HCT116 (cell line): ENCODE results near the gene KDM6B. TPM values are rescaled to one million over a fixed set of nuclear protein-coding genes. Genes with fewer than 3 reads are reported as not detected.

Source experiments
- ATAC-seq: fragments of 200-7000 bp; cut with Tn5 transposase; 2 replicates; pipeline ENCODE4 v1.9.1; 2020; ENCODE audit warnings: mild to moderate bottlenecking, moderate library complexity
- BruUV-seq: library from RNA; stranded (reverse); fragments of 400-500 nt; replicated peaks from 2 replicates; lab custom pipeline; 2021; lab: Mats Ljungman, UMichigan
- CTCF ChIA-PET: fragments of 300-600 bp; sonication (Branson Sonifier 250); formaldehyde crosslinking; loops from one replicate; lab custom pipeline; 2021; ENCODE audit warnings: antibody characterized with exemption; lab: Charles Lee
- POLR2A ChIA-PET: fragments of 300-600, 350-600 bp; sonication (Branson Sonifier 250); formaldehyde crosslinking; loops from one replicate; lab custom pipeline; 2021; ENCODE audit warnings: antibody characterized with exemption; lab: Charles Lee
- RAD21 ChIA-PET, 2 experiments: fragments of 300-600 bp; sonication (Branson Sonifier 250); formaldehyde crosslinking; loops; one replicate each; lab custom pipeline; 2023; ENCODE audit warnings: low total read pairs in 2 of 2; ENCODE audit not compliant: uncharacterized antibody in 2 of 2, unreplicated experiment in 2 of 2, low non-redundant PET in 1 of 2; lab: Charles Lee
- DNase-seq: peaks from one replicate; pipeline ENCODE4 v3.0.0-alpha.2; 2010; ENCODE audit warnings: low read depth, low spot score
- H2AFZ ChIP-seq: fragments of 200-600 bp; shearing (Covaris generic), sonication (generic); 2 replicates; pipeline ENCODE4 v1.6.1; 2017; ENCODE audit warnings: low read depth, mixed run types, mixed read lengths, antibody characterized with exemption, low read length; ENCODE audit not compliant: poor library complexity, severe bottlenecking
- H3K27ac ChIP-seq: 2 replicates; pipeline ENCODE4 v1.5.1; 2012; ENCODE audit warnings: low read depth, low read length
- H3K27me3 ChIP-seq: fragments of 200-600 bp; sonication (generic); 2 replicates; pipeline ENCODE4 v1.6.1; 2016; ENCODE audit warnings: mixed run types, low read length, mixed read lengths; ENCODE audit not compliant: insufficient read depth
- H3K36me3 ChIP-seq, 2 experiments: fragments of 200-500 bp in 1 of 2; fragments of 200-600 bp in 1 of 2; sonication (Bioruptor generic) in 1 of 2; sonication (generic) in 1 of 2; 2 replicates each; pipeline versions ENCODE4 v1.5.1 to v1.6.1; 2014 to 2016; ENCODE audit warnings: low read length in 2 of 2, inconsistent platforms in 1 of 2, mixed read lengths in 1 of 2, mixed run types in 1 of 2; ENCODE audit not compliant: insufficient read depth in 2 of 2, control insufficient read depth in 1 of 2
- H3K4me1 ChIP-seq, 2 experiments: fragments of 200-600 bp in 1 of 2; sonication (generic) in 1 of 2; 2 replicates each; pipeline versions ENCODE4 v1.5.1 to v1.6.1; 2012 to 2017; ENCODE audit warnings: low read length in 2 of 2, inconsistent platforms in 1 of 2, mild to moderate bottlenecking in 1 of 2, mixed read lengths in 1 of 2, mixed run types in 1 of 2, moderate library complexity in 1 of 2; ENCODE audit not compliant: insufficient read depth in 2 of 2, control insufficient read depth in 1 of 2
- H3K4me2 ChIP-seq: fragments of 200-600 bp; sonication (generic); 2 replicates; pipeline ENCODE4 v1.6.1; 2017; ENCODE audit warnings: mixed run types, low read length, mixed read lengths
- H3K4me3 ChIP-seq, 2 experiments: fragments of 200-600 bp in 1 of 2; sonication (generic) in 1 of 2; replicated peaks in 1 of 2; 2 replicates each; pipeline ENCODE4 v1.5.1; 2011 to 2016; ENCODE audit warnings: low read length in 2 of 2, control low read depth in 1 of 2, low read depth in 1 of 2, mild to moderate bottlenecking in 1 of 2, mixed read lengths in 1 of 2, mixed run types in 1 of 2
- H3K79me2 ChIP-seq: fragments of 200-600 bp; sonication (generic); 2 replicates; pipeline ENCODE4 v1.6.1; 2017; ENCODE audit warnings: mild to moderate bottlenecking, mixed run types, low read length, moderate library complexity, mixed read lengths; ENCODE audit not compliant: insufficient read depth
- H3K9ac ChIP-seq: fragments of 200-600 bp; sonication (generic); 2 replicates; pipeline ENCODE4 v1.6.1; 2016; ENCODE audit warnings: low read length, mixed read lengths
- H3K9me2 ChIP-seq: fragments of 200-600 bp; sonication (generic), shearing (Covaris generic); 2 replicates; pipeline ENCODE4 v1.6.1; 2017; ENCODE audit warnings: mixed run types, mild to moderate bottlenecking, moderate library complexity; ENCODE audit not compliant: insufficient read depth
- H3K9me3 ChIP-seq, 2 experiments: fragments of 200-500 bp in 1 of 2; fragments of 200-600 bp in 1 of 2; sonication (Bioruptor generic) in 1 of 2; sonication (generic) in 1 of 2; 2 replicates each; pipeline ENCODE4 v1.6.1; 2014 to 2017; ENCODE audit warnings: low read length in 2 of 2, mixed read lengths in 2 of 2, inconsistent platforms in 1 of 2, low read depth in 1 of 2, mild to moderate bottlenecking in 1 of 2, mixed run types in 1 of 2, moderate library complexity in 1 of 2; ENCODE audit not compliant: control insufficient read depth in 1 of 2, insufficient read depth in 1 of 2
- H4K20me1 ChIP-seq: fragments of 200-600 bp; sonication (generic), shearing (Covaris generic); 2 replicates; pipeline ENCODE4 v1.6.1; 2017; ENCODE audit warnings: mixed run types, mild to moderate bottlenecking, moderate library complexity; ENCODE audit not compliant: insufficient read depth
- CBX3 ChIP-seq: IDR thresholded peaks from 2 replicates; pipeline ENCODE4 v1.6.1; 2012; ENCODE audit warnings: low read depth
- EZH2 ChIP-seq: fragments of 200-600 bp; sonication (generic); IDR thresholded peaks from 2 replicates; pipeline ENCODE4 v1.6.1; 2017; ENCODE audit warnings: antibody characterized with exemption, mixed run types
- EZH2phosphoT487 ChIP-seq: fragments of 200-600 bp; IDR thresholded peaks from 2 replicates; pipeline ENCODE4 v1.6.1; 2018; ENCODE audit warnings: antibody characterized with exemption, borderline replicate concordance
- FOSL1 ChIP-seq: IDR thresholded peaks from 2 replicates; pipeline ENCODE4 v1.6.1; 2012; ENCODE audit warnings: low read depth
- JUND ChIP-seq: IDR thresholded peaks from 2 replicates; pipeline ENCODE4 v1.6.1; 2012
- POLR2A ChIP-seq: IDR thresholded peaks from 2 replicates; pipeline ENCODE4 v1.7.0; 2011; ENCODE audit warnings: borderline replicate concordance; ENCODE audit not compliant: insufficient read depth, insufficient read length; ENCODE audit errors: extremely low read depth
- SIN3A ChIP-seq: IDR thresholded peaks from 2 replicates; pipeline ENCODE4 v1.6.1; 2012; ENCODE audit warnings: low read depth
- SP1 ChIP-seq: IDR thresholded peaks from 2 replicates; pipeline ENCODE4 v1.6.1; 2012; ENCODE audit warnings: low read depth
- SRF ChIP-seq: IDR thresholded peaks from 2 replicates; pipeline ENCODE4 v1.6.1; 2012; ENCODE audit warnings: low read depth
- TCF7L2 ChIP-seq: IDR thresholded peaks from 2 replicates; pipeline ENCODE4 v1.7.0; 2011; ENCODE audit warnings: borderline replicate concordance, inconsistent platforms; ENCODE audit not compliant: insufficient read depth, insufficient read length; ENCODE audit errors: extremely low read depth
- YY1 ChIP-seq: IDR thresholded peaks from 2 replicates; pipeline ENCODE4 v1.6.1; 2011; ENCODE audit warnings: low read length, low read depth, moderate library complexity, mild to moderate bottlenecking; ENCODE audit not compliant: insufficient replicate concordance; ENCODE audit errors: extremely low read depth
- ZFX ChIP-seq: fragments of 450-650 bp; IDR thresholded peaks from 2 replicates; pipeline ENCODE4 v1.6.1; 2017
- ZNF274 ChIP-seq: fragments of 200-500 bp; sonication (Bioruptor generic); IDR thresholded peaks from 2 replicates; pipeline ENCODE4 v1.6.1; 2014; ENCODE audit warnings: mild to moderate bottlenecking, low read depth, low read length, inconsistent platforms
- intact Hi-C: fragments of 100-400 bp; cut with micrococcal nuclease; formaldehyde crosslinking; loops from 2 replicates; pipeline ENCODE4 v1.10.0; 2022
- total RNA-seq: library from RNA; stranded (reverse); gene quantifications from one replicate; pipeline ENCODE4 v1.2.1, GENCODE V29; 2021; ENCODE audit not compliant: unreplicated experiment
- TF ChIP-seq, protein P1 (sequence below): IDR thresholded peaks from 2 replicates; pipeline ENCODE4 v1.6.1; 2012
- TF ChIP-seq, protein P2 (sequence below): IDR thresholded peaks from 2 replicates; pipeline ENCODE4 v1.6.1; 2012

The KDM6B gene
- total RNA-seq, 1 experiment from 2014 or later: 42.1 TPM

DNA sequence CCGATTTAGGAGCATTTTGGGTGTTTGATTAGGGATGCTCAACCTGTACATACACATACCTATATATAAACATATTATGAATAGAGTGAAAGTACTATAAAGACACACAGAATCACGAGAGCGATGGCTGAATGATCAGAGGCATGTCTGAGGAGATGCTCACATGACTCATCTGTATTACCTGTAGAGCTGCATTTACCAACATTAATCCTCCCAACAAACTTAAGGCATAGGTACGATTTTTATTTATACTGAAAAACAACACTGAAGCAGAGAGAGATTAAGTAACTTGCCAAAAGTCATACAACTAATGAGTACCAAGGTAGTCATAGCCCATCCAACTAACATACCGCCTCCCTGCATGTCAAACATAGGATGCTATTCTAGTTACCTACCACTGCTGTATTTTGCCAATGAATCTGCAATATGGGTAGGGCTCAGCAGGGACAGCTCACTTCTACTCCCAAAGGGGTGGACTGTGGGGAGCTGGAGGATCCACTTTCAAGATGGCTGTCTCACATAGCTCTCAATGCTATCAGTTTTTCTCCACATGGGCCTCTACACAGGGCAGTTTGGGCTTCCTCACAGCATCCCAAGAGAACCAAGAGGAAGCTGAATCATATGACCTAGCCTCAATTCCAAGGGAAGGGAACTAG, 31.1 kb downstream of the KDM6B start (continued):
- TF ChIP-seq SIN3A (no peak), YY1 (no peak), SRF (no peak)
- TF ChIP-seq, protein P1, sequence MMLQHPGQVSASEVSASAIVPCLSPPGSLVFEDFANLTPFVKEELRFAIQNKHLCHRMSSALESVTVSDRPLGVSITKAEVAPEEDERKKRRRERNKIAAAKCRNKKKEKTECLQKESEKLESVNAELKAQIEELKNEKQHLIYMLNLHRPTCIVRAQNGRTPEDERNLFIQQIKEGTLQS: no peak

DNA sequence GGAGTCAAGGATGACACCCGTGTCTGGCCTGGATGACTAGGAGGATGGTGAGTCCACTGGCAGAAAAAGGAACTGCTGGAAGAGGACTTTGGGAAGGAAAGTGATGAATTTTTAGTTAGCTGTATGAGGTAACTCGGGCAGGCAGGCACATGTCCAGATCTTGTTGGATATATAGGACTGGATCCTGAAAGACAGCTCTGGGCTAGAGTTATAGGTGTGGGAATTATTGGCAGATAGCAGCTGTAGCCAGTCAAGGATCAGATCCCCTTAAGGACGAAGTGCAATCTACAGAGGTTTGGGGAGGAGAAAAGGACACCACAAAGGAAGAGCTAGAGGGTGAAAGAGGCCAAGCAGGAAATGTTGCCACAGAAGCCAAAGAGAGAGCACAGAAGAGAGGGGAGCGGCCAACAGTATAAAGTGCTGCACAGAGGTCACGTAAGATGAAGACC, 33.9 kb downstream of the KDM6B start:
- POLR2A ChIA-PET: no interaction called here

DNA sequence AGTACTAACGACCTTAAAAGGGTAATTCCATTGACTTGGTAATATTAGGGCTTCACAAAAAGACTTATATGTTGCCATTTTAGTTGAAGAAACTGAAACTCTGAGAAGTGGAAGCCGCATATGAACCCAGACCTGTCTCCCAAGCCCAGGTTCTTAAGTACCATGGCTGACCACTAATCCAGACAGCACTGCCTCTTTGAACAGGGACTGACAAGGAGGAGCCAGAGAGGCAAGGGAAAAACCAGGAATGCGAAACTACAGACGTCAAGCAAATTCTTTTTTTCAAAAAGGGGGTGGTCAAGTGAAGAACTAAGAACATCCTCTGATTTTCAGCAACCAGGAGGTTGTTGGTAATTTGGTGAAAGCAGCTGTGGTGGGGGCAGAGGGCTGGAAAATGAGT, 39.0 kb downstream of the KDM6B start:
- no peaks in the 10 kb centered on the region for H4K20me1 ChIP-seq
- no peaks in the 10 kb centered on the region for H3K36me3 ChIP-seq
- no peak overlapping the region for H3K27ac ChIP-seq
- H3K4me1 ChIP-seq: no peaks in the 10 kb centered on the region
- H3K79me2 ChIP-seq: no peaks in the 10 kb centered on the region
- no peaks in the 10 kb centered on the region for H3K9me3 ChIP-seq
- BruUV-seq: no TSS peak
- H3K9ac ChIP-seq: no peak overlapping the region
- no peaks in the 10 kb centered on the region for H3K9me2 ChIP-seq
- H3K4me3 ChIP-seq: no peak overlapping the region
- H3K4me2 ChIP-seq: no peak overlapping the region
- TF ChIP-seq FOSL1: no peak
- TF ChIP-seq SIN3A: no peak
- TF ChIP-seq CBX3: no peak
- TF ChIP-seq YY1: no peak
- TF ChIP-seq SP1: no peak
- TF ChIP-seq EZH2phosphoT487: no peak
- TF ChIP-seq ZNF274: no peak
- TF ChIP-seq SRF: no peak
- TF ChIP-seq JUND: no peak
- TF ChIP-seq, protein P1: no peak
- no peak for TF ChIP-seq TCF7L2
- TF ChIP-seq, protein P2, sequence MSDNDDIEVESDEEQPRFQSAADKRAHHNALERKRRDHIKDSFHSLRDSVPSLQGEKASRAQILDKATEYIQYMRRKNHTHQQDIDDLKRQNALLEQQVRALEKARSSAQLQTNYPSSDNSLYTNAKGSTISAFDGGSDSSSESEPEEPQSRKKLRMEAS: no peak
- POLR2A ChIA-PET: no interaction called here
- ATAC-seq (no peak), DNase-seq (no peak)
- no peaks in the 10 kb centered on the region for H3K27me3 ChIP-seq
- intact Hi-C loops: no loop called here
- RAD21 ChIA-PET: no interaction called here
- H2AFZ ChIP-seq: no peak overlapping the region
- CTCF ChIA-PET: no interaction called here

More for the DNA sequence above, 33.9 kb downstream of the KDM6B start:
- no peak for ATAC-seq
- no TSS peak for BruUV-seq
- H3K27me3 ChIP-seq: no peaks in the 10 kb centered on the region
- H3K79me2 ChIP-seq: 0 out of 2 replicates have a peak, but pooled peaks cover 4% of the 10 kb centered on the region
- no peaks in the 10 kb centered on the region for H3K9me2 ChIP-seq
- no peak overlapping the region for H3K4me2 ChIP-seq
- TF ChIP-seq POLR2A: no peak
- no peak for TF ChIP-seq SIN3A
- TF ChIP-seq ZFX: no peak
- no peak for TF ChIP-seq EZH2
- CTCF ChIA-PET: no interaction called here
- H3K4me1 ChIP-seq: peaks cover 3 to 14% of the 10 kb centered on the region in 2 experiments; a peak in 3 of 4 replicates
- no peak overlapping the region for H3K27ac ChIP-seq
- intact Hi-C loops: no loop called here
- no peak overlapping the region for H2AFZ ChIP-seq
- RAD21 ChIA-PET: no interaction called here
- DNase-seq: no peak
- peaks cover 0 to 9% of the 10 kb centered on the region in 2 experiments; a peak in 1 of 4 replicates for H3K9me3 ChIP-seq
- no peaks in the 10 kb centered on the region for H4K20me1 ChIP-seq
- H3K9ac ChIP-seq: no peak overlapping the region
- peaks cover 0 to 10% of the 10 kb centered on the region in 2 experiments; a peak in 2 of 4 replicates for H3K36me3 ChIP-seq
- no peak overlapping the region for H3K4me3 ChIP-seq
